ENCODE results near the gene AADAT.
A peak's percentile ranks its signal among the peaks of the same experiment; 100 is the strongest.

The AADAT gene

DNA sequence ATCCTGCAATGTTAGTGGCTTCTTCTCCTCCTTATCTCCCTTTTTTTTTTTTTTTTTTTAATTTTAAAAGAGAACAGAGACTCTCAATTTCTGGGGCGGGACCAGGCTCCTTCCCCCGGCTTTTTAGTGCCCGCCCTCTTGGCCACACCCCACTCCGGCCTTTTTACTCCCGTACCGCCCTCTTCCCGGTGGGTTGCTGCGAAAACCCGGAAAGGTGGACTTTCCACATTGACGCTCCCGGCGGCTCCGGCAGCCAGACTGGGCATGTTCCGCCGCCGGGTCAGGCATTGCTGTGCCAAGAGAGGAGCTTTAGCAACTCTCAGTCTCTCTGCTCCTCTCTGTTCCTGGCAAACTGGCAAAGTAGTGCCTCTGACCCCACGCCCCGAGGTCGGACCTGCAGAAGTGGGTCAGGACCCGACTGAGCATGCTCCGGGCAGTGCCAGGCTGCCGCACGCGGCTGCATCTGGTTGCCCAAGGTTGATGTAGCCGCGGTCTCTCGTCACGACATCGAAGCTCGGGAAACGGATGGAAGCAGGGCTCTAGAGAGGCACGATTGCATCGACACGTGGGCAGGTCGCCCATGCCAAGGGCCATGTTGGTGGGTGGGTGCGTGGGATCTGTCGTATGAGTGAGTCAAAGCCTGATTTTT, 62.5 kb downstream of the AADAT start:
- DNase-seq: peak; percentile 76

DNA sequence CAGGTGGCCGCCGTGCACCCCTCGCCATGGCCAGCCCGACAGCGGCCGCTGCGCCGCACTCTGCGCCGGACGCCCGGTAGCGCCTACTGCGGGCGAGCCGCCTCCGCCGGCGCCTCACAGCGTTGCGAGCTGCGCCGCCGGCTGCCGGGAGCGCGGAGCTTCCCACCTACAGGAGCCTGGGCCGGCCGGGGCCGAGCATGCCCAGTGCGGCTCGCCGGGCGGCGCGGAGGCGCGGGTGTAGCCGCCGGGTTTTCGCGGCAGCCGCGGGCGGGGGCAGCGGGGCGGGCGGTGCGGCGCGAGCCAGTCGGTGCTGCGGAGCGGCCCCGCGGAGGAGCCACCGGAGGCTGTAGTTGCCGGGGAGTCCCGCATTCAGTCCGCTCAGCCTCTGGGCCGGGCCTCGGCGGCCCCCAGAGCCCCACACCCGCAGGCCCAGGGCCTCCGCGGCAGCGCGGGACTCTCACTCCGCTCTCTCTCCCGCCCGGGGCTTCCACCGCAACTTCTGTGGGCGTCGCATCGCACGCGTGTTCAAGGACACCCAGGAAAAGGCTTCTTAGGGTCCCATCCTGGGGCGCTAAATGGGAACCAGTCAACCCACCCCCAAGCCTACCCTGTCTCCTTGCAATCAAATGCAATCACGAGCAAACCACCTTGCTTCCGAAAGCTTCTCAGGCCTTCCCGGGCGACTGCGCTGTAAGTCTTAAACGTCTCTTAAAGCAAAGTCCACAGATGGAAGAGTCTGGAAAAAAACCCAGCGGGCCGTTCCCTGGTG, 63.3 kb downstream of the AADAT start, which contains the start of gene MFAP3L:
Gene MFAP3L (minus strand): TSS at position 143 of the 769 bp plus-strand sequence. CDS start 20,518 bp downstream, outside the sequence.
- DNase-seq: peak; percentile 73

DNA sequence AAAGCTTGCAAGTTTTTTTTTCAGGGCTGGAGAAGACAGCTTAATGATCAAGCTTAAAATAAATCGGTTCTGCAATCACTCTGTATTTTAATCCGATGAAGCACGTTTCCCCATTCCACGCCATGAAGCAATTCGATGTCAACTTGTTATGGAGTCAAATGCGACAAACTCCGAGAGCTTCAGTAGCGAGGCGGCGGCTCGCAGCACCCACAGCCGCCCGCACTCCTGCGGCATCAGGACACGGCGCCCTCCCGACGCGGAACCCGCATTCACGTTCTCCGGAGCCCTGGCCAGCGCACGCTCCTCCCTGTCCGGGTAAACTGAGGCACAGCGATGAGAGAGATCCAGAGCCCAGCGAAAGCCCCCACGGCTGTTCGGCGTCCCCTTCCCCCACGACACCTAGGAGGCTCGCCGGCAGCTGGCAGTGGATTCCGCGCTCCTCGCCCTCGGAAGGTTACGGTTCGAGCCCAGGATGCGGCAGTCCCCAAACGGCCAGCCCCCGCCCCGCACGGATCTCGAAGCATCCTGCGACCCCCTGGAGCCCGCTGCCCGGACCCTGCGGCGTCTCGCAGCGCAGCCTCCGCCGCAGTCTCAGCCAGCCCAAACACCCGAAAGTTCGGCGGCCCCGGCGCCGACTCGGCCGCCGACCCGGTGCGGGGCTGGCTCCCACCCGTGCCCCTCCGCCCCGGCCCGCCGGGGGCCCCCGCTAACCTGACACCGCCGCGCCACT, 64.1 kb downstream of the AADAT start:
- no peak for DNase-seq

DNA sequence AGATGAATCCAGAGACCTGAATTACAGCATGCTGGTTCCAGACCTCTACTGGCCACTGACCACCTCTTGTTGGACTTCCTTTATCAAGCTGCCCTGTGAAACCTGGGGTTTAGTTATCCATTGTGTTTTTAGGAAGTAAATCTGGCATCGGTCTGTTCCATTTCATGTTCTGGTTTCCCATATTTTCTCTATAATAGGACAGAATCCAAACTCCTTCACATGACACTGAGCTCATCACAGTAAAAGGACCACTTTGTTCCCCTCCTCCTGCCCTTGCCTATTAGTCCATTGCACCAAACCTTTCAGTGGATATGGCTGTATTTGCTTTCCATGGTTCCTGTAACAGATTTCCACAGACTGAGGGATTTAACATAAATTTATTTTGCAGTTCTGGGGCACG, 67.5 kb downstream of the AADAT start:
- DNase-seq: no peak

DNA sequence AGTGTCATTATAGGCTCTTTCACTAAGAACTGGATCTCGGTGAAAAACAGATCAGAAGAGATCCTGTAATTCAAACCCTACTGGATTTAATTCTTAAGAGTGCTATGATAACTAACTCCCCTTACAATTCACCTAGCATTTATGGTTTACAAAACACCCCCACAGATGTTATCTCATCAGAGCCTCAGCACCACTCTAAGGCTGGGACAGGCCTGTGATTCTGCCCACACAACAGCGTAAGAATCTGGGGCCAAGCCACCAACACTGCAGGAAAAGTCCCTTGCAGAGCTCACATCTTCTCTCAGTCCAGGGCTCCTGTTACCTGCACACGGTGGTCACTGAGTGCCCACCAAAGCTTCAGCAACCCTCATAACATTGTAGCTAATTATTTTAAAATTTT, 72.5 kb downstream of the AADAT start:
- no peak for DNase-seq

DNA sequence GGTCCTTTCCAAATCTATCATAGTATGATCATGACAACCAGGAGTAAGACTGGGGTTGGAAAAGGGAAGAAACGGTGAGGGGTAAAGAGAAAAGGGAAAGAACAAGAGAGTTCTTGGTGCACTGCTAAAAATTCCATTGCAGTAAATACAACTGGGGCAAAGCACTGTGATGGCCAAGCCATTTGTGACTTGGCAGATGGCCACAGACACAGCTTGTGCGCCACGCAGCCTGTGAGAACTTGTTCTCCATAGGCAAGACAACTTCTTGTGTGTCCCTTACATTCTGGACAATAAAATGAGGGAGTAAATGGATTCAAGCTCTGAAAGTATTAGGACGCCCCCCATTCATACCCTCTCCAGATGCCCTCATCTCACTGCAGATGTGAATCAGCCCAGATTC, 74.5 kb downstream of the AADAT start:
- DNase-seq: no peak

DNA sequence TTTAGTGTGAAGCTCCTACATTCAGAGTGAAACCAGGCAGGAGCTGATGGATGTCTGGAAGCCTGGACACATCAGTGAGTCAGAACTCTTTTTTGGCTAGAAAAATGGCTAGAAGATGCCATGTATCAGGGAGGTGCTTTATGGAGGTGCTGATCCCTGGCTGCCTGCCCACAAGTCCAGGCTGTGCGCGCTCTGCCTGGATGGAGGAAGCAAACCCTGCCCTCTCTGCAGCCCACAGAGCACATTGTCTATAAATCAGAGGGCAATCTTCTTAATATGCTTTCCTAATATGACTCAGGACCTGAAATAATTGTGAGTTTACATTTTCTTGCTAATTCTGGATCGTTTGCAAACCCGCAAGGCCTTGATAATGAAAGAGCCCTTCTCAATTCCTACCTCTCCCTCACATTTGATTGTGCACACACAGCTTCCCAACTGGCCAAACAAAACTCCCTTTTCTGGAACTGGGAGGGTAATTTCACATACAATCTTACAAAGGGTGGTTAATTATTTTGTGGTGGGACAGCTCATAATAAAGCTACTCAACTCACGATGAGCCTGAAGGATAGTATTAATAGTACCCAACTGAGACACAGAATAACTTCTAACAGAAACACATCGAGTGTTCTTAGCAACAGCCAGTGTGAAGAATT, 75.3 kb downstream of the AADAT start:
- no peak for DNase-seq

DNA sequence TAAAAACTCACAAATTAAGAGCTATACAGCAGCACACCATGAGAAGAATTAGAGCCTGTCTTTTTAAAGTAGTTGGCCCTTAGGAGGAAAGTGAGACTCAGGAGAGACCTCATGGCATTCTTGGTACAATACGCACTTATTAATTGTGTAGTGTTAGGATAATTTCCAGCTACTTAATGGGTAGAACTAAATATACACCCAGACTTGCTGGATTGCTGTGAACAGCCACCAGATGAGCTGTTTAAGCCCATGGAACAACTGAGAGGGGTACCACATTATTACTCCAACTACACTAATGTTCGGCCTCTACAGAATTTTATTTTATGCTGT, 77.2 kb downstream of the AADAT start:
- DNase-seq: no peak

DNA sequence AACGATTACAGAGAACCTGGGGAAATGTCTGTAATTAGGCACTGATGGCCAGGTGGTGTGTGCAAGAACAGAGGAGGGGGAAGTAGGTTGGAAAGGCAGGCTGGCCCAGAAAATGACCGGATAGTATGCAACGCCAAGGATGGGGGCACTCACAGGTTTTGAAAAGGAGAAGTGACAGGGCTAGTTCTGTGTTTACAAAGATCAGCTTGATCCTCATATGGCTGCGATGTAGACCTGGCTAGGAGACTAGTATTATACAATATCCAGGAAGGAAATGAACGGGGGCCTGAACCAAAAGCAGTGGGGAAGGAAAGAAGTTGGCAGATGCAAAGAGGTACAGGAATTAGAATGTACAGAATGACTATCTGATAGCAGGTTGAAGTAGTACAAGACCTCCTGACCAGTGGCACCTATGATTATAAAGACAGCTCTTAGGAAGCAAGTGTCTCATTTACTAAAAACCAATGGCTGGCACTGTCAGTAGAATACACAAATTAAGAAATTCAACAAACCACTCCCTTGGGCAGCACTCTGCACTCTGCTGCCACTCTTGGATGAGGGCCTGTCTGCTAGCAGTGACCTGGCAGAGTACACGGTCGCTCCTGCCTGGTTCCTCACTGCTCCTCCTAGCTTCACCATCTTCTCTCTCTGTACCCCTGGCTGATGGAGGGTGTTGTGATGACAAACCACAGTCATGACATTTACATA, 77.7 kb downstream of the AADAT start:
- no peak for DNase-seq

Measured in NCI-H774 (cell line).